Raji (cell line): ENCODE measurements around the gene CCL15.

ENCODE experiments used
- POLR2A ChIP-seq: IDR thresholded peaks from 2 replicates; pipeline ENCODE4 v1.6.1; 2011; ENCODE audit warnings: low read depth, low read length, control low read depth; ENCODE audit not compliant: insufficient read depth

Gene CCL15, protein sequence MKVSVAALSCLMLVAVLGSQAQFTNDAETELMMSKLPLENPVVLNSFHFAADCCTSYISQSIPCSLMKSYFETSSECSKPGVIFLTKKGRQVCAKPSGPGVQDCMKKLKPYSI

DNA sequence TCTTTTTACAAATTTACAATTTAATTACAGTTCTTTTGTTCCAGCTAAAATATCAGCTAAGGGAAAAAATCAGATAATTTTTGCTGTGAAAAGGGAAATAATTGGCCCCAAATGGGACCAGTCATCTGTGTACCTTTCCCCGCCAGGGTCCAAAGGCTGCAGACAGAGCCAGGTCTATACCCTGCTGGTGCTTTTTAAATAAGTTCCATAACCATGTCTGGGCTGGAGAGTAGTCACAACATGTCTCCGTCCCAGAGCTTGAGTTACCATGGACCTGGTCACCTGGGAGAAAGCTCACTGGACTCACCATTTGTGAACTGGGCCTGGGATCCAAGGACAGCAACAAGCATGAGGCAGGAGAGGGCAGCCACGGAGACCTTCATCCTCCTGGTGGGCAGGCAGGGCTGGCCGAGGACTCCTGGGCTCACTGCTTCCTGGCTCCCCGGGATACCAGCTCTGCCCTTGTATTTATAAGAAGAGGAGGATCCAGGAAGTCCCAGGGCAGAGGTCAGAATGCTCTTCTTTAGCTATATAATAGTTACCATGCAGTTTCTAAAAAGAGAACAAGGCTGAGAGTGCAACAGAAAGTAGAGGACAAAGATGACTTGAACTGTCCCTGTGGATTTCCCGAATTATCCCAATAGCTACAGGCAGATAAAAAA is at the start of gene CCL15:
Gene CCL15 (minus strand): TSS at position 444 of the 662 bp plus-strand sequence. CDS start 61 bp downstream, at position 383.
- no peak for TF ChIP-seq POLR2A

DNA sequence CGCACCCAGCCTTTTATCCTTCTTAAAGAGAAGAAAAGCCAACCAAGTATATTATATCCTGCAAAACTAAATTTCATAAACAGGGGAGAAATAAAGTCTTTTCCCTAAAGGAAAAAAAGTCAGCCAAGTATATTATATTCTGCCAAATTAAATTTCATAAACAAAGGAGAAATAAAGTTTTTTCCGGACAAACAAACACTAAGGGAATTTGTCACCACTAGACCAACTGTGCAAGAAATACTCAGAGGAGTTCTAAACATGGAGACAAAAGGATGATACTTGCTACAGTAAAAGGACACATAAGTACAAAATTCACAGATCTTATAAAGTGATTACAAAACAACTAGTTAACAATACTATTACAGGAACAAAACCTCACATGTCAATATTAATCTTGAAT is 48.3 kb upstream of the CCL15 start:
- no peak for TF ChIP-seq POLR2A

GRCh38 chr17:36048066-36048465 is 46.7 kb upstream of the CCL15 start:
- no peak for TF ChIP-seq POLR2A

DNA sequence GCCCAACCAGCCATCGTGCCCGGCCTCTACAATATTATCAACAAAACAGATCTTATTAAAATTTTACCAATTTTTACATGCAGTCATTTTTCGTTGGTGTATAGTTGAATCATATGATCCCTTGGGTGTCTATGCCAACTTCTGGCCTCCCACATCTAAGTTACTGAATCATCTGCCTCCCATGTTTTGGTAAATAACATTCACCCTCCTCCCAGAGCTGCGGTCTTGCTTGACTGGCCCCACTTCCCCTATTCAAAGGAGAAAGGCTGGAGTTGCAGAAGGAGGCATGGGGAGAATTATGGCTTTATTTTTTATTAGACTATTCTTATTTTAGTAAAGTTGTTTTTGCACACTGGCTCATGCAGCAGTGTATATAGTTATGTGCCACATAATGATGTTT is 34.9 kb upstream of the CCL15 start:
- TF ChIP-seq POLR2A = no peak

DNA sequence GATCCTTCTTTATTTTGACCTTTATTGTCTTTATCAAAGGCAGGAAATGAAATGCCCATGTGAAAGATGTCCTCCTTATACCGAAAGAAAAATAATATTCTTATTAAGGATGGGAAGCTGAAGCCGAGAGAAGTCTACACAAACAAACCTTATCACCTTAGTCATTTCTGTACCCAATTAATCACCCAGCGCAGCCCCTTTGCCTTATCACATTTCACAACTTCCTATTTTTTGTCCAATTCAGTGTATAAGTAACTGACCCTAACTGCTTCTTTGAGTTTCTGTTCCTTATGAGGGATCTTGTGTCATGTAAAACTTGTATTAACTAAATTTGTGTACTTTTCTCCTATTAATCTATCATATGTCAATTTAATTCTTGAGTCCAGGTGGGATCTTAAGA is 32.8 kb upstream of the CCL15 start:
- TF ChIP-seq POLR2A = no peak

DNA sequence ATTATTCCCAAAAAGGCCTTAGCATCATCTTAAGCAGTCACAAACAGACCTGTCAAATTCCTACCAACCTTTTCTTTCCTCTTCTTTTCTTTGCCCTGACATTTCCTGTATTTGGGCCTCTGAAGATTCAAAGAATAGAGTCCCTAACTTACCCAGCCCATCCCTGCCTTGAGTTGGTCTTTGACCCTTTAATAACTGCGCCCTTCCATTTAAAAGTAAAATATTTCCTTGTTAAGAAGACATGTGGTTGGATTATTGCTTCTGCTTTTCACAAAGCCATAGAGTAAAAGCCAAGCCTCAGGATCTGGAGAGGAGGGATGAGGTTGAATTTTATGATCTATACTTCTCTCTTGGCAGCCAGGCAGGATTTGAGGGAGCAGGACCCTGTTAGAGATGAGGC is 29.6 kb upstream of the CCL15 start:
- no peak for TF ChIP-seq POLR2A

- TF ChIP-seq POLR2A = no peak
These were observed 26.4 kb upstream of the CCL15 start for GRCh38 chr17:36027761-36028160.

- TF ChIP-seq POLR2A = no peak
These were observed 22.9 kb upstream of the CCL15 start for GRCh38 chr17:36024106-36024869.

DNA sequence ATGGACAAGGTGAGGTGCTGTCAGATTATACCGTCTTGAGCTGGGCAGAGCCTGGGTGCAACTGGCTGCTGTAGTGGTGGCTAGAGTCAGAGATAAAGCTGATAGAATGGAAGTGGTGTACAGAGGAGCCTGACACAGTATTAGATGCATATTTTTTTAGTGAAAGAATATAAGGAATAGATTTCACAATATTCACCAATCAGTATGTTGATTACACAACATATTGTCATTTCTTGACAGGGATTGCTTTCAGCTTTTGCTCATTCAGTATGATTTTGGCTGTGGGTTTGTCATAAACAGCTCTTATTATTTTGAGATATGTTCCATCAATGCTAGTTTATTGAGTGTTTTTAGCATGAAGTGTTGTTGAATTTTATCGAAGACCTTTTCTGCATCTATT is 18.1 kb upstream of the CCL15 start:
- TF ChIP-seq POLR2A = no peak

DNA sequence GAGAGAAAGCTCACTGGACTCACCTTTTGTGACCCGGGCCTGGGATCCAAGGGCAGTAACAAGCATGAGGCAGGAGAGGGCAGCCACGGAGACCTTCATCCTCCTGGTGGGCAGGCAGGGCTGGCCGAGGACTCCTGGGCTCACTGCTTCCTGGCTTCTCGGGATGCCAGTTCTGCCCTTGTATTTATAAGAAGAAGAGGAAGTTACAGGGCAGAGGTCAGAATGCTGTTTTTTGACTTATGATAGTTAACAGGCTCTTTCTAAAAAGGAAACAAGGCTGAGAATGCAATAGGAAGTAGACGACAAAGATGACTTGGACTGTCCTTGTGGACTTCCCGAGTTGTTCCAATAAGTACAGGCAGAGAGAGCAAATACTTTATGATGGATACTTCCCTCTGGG is 16.4 kb upstream of the CCL15 start, which contains the start of gene CCL23:
Gene CCL23 (minus strand): TSS at position 174 of the 400 bp plus-strand sequence. CDS start 75 bp downstream, at position 99.
- TF ChIP-seq POLR2A = no peak

DNA sequence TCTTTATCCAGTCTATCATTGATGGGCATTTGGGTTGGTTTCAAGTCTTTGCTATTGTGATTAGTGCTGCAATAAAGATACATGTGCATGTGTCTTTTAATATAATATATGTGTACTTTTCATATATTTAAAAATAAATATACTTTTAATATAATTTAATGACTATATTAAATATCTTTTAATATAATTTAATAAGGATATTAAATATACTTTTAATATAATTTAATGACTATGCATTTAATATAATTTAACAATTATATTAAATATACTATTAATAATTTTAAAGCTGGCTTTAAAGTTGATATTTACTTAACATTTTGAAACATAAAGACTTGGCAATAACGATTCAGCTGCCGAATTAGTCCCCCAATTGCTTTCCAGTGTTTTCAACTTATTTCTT is 15.2 kb upstream of the CCL15 start:
- no peak for TF ChIP-seq POLR2A

- TF ChIP-seq POLR2A = no peak
These were observed 13.6 kb upstream of the CCL15 start for GRCh38 chr17:36014946-36015345.

GRCh38 chr17:36011201-36011600 is 9.8 kb upstream of the CCL15 start:
- no peak for TF ChIP-seq POLR2A

GRCh38 chr17:36008998-36009665 is 7.8 kb upstream of the CCL15 start:
- no peak for TF ChIP-seq POLR2A

GRCh38 chr17:36004594-36005108 is 3.3 kb upstream of the CCL15 start:
- TF ChIP-seq POLR2A = no peak
